NCI-H510A (cell line): ENCODE results near the gene PTPRF.

Source experiments
- DNase-seq: peaks from one replicate; lab custom pipeline; 2025; lab: John Stamatoyannopoulos, UW

The PTPRF gene

GRCh38 chr1:43669878-43670277 is 139.2 kb downstream of the PTPRF start:
- no peak for DNase-seq

DNA sequence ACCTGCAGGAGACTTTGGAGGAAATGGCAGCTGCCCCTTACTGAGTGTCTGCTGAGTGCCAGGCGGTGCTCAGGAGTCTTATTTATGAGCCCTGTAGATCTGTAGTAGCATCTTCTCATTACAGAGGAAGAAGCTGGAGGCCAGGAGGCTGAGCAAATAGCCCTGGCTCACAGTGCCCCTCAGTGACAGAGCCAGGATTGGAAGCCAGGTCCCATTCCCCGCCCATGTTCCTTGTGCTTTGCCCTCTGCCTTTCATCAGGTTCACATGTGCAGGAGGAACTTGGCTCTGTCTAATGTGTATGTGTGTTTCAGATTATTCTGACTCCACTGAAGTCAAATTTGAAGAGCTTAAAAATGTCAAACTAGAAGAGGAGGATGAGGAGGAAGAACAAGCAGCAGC is 140.5 kb downstream of the PTPRF start:
- no peak for DNase-seq

- DNase-seq: no peak
Measured at GRCh38 chr1:43671626-43672330, 141.1 kb downstream of the PTPRF start.

- no peak for DNase-seq
Measured at GRCh38 chr1:43673261-43673660, 142.6 kb downstream of the PTPRF start.
